NCI-H1048 (cell line): ENCODE results near the gene ARHGEF9.
"Not testable (repeated sequence)": the region's sequence is repeated elsewhere in the genome, so short reads cannot be mapped to it uniquely, and the experiment has no call there.

Source experiments
- DNase-seq: peaks from one replicate; lab custom pipeline; 2025; lab: John Stamatoyannopoulos, UW

ARHGEF9 gene

DNA sequence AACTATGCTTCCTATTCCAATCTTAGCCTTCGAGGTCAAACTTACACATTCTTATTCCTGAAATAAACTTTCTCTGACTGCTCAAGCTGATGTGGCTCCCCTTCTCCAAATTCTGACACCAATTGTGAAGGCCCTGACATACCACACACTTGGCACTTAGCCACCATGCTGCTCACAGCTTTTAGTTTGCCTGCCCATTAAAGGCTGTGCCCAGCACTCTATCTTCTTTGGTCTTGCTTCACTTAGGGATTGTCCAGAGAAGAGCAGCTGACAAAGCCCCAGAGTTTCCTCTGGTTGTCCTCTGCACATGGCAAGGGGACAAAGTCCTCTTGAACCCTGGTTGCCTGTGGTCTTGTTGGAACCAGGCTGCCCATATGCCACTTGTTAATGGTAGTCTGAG lies 126.1 kb downstream of the ARHGEF9 start:
- no peak for DNase-seq

DNA sequence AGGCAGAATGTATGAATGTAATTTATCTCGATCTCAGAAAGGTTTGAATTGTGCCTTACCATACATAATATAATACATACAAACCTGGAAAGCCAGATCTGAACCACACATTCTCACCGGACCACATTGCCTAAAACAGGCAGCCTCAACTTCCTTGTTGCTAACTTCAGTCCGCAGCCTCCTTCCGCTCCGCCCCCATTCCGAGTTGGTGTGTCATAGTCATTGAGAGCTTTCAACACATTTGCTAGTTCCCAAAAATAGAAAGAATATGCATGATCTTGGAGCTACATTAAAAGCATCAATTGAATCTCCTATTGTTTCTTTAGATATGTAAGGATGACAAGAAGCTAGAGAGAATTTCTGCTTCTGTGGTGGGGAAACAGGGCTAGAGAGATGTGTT lies 127.2 kb downstream of the ARHGEF9 start:
- DNase-seq, result no peak

DNA sequence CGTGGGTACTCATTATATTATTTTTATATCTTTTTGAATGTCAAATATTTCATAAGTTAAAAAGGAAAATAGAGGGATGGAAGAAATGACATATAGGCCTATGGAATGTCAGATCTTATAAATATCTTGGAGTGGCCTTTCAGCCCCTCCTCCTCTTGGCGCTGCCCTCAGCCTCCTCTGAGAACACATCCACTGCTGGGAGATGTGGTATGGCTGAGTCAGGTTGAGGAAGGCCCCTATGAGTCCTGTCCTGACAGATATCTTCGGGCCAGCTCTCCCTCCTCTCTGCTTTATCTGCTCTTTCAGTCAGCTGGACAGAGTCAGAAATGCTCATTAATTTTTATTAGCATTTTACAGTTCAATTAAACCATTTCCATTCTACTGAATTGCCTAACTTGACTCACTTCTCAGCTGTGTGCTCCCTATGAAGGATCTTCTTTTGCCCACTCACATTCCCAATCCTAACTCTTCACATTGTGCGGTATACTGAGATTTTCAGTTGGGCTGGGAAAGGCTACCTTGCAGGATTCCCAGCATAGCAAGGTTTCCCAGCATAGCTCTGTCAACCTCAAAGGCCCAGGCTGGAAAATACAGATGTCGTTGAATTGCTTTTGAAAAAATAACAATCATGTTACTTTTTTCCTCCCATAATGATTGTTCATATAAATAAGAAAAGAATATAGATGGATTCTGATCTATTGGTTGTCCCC lies 128.0 kb downstream of the ARHGEF9 start:
- no peak for DNase-seq

DNA sequence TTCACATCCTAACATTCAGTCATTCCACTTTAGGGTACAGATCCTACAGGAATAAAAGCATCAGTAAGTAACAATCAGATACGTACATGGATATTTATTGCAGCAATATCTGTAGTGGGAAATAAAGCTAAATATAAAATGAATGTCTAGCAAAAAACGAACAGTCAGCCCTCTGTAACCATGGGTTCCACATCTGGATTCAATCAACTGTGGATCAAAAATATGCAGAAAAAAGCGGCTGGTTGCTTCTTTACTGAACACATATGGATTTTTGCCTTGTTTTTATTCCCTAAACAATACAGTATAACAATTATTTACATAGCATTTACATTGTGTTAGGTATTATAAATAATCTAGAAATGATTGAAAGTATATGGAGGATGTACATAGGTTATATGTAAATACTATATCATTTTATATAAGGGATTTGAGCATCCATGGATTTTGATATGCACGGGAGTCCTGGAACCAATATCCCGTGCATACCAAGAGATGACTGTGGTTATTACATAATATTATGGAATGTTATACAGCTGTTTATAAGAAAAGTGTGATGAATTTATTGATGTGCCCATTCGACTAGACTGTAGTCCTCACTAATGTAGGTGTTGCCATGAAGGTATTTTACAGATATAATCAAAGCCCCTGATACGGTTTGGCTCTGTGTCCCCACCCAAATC lies 132.8 kb downstream of the ARHGEF9 start:
- no peak for DNase-seq

DNA sequence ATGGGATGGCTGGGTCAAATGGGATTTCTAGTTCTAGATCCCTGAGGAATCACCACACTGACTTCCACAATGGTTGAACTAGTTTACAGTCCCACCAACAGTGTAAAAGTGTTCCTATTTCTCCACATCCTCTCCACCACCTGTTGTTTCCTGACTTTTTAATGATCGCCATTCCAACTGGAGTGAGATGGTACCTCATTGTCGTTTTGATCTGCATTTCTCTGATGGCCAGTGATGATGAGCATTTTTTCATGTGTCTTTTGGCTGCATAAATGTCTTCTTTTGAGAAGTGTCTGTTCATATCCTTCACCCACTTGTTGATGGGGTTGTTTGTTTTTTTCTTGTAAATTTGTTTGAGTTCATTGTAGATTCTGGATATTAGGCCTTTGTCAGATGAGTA lies 139.3 kb downstream of the ARHGEF9 start:
- not testable (repeated sequence) for DNase-seq

DNA sequence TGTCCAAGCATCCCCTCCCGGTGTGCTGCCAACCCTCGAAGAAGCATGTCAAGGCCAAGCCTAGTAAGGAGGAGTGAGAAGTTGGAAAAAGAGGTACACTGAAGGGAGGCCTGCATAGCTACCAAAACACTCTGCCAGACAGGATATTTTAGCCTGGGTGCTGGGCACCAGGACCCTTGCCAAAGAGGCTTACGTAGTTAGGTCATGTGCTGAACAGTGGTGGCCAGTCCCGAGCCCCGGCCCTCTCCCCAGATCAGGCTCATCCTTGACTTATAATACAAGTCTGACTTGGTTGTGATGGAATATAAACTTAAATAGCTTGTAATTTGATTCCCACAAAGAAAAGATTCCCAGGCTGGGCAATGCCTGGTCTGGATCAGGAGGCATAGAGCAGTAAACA lies 149.3 kb downstream of the ARHGEF9 start:
- DNase-seq, result no peak

DNA sequence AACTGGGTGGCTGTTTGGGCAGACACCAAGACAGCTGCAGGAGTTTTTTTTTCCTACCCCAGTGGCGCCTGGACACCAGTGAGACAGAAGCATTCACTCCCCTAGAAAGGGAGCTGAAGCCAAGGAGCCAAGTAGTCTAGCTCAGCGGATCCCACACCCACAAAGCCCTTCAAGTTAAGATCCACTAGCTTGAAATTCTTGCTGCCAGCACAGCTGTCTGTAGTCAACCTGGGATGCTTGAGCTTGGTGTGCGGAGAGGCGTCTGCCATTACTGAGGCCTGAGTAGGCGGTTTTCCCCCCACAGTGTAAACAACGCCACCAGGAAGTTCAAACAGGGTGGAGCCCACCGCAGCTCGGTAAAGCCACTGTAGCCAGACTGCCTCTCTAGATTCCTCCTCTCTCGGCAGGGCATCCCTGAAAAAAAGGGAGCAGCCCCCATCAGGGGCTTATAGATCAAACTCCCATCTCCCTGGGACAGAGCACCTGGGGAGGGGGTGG lies 171.4 kb downstream of the ARHGEF9 start:
- DNase-seq, result no peak

DNA sequence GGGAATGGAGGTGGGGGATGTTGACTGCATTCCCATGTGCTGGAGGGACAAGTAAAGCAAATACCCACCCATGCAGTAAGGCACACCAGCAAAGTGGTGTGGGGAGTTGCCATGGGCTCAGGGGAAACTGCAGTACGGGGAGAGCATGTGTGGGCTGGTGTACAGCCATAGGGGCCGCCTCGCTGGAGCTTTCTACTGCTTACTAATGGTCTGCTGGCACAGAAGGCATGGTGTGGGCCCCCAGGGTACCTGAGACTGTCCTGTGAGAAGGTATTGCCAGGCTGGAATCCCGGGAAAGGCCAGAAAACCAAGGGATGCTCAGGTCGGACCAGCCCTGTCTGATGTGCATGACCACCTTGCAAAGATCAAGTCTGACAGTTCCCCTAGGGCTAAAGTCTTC lies 199.1 kb downstream of the ARHGEF9 start:
- DNase-seq, result no peak
